ENCODE measurements around the gene SP140L. TPM values are rescaled to one million over a fixed set of nuclear protein-coding genes. Genes with fewer than 3 reads are reported as not detected.

Gene SP140L
- total and polyA plus RNA-seq, 2 of the 8 experiments (the other 6 are each of a cell fraction or from before 2014, with no cell fraction given) = 0.36 to 1.5 TPM

DNA sequence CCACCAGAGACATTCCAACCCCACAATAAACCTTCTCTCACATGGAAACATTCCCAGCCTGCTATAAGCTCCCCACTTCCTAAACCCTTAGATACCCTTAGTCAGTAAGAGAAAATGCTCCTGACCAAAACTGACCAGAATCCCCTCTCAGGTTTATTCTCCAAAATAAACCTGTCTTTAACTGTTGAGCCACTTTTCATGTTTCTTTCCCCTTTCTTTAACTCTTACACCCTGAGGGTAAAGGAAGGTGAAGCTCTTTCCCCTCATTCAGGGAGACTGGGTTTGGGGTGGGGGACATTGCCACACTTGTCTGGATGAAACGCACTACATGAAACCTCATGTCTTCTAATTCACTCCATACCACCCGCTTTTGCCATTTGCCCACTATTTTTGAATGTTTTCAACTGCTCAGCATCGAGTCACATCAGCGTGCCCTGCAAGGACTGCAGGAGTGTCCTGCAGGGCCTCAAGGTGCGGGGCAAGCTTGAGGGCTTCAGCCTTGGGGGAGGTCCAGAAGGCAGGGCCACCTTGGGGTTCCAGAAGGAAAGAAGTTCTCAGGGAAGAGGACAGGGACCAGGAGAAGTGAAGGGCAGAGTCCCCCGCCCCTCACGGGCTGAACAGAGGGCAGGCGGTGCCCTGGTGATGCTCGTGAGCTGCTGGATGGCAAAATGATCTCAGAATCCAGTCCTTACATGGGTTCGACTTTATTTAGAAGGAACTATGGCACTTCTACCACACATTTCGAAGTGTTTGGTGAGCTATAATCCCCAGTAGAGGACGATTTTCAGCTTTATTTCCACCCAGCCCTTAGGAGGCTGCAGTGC is 4.2 kb upstream of the SP140L start:
- peaks cover 24 to 27% of the 10 kb centered on the region in 2 experiments for H3K9me3 ChIP-seq (ENCODE audit: insufficient read depth in 2 of 2, low read depth in 1 of 2, low read length in 1 of 2)
- H3K27me3 ChIP-seq (replicated peaks in 1 of 4; ENCODE audit: control insufficient read depth in 3 of 4, extremely low read depth in 1 of 4, insufficient read depth in 3 of 4, low read length in 3 of 4) = no peaks in the 10 kb centered on the region
- 95% methylated on average over 10 of the region's 12 CpGs; no CpG with 5 or more reads in 1 of the 2 experiments for WGBS, 2 experiments (ENCODE audit: extremely low coverage in 1 of 2, insufficient coverage in 1 of 2, insufficient read length in 1 of 2, insufficient replicate concordance in 2 of 2, low coverage in 1 of 2, low lambda C conversion rate in 2 of 2, missing lambda C conversion rate in 1 of 2)
- no peak overlapping the region for H2AFZ ChIP-seq (ENCODE audit: low read length)
- no peaks in the 10 kb centered on the region for H4K20me1 ChIP-seq (replicated peaks in 1 of 2; ENCODE audit: control insufficient read depth in 1 of 2, insufficient read depth in 2 of 2, low read length in 2 of 2)
- H3K4ac ChIP-seq (replicated peaks; ENCODE audit: insufficient read length, low read depth, low read length) = no peak overlapping the region
- H3K36me3 ChIP-seq (ENCODE audit: control insufficient read depth in 2 of 4, insufficient read depth in 4 of 4, low read length in 3 of 4) = no peaks in the 10 kb centered on the region
- no peak overlapping the region for H2BK5ac ChIP-seq (ENCODE audit: low read depth, low read length)
- H2BK15ac ChIP-seq (ENCODE audit: low read length) = no peak overlapping the region
- H3K79me2 ChIP-seq (ENCODE audit: control insufficient read depth in 1 of 2, insufficient read depth in 2 of 2, low read length in 2 of 2) = no peaks in the 10 kb centered on the region
- no peak overlapping the region for H2BK20ac ChIP-seq (ENCODE audit: low read length)
- H2AK5ac ChIP-seq (ENCODE audit: low read depth, low read length) = no peak overlapping the region
- H4K91ac ChIP-seq (replicated peaks; ENCODE audit: insufficient read length, low read length) = no peak overlapping the region
- H3K14ac ChIP-seq (ENCODE audit: insufficient read length) = no peak overlapping the region
- H3K18ac ChIP-seq (ENCODE audit: extremely low read depth, low read length) = no peak overlapping the region
- H2BK12ac ChIP-seq (ENCODE audit: low read depth, low read length) = no peak overlapping the region
- ChIA-PET POLR2A (ENCODE audit: partially characterized antibody) (interaction anchor here (1.1 kb wide), 1 partner anchor 9 kb away, joined by 3 read pairs; no protein-coding TSS in a partner anchor), CTCF (ENCODE audit: partially characterized antibody) (interaction anchor here (0.6 to 1.7 kb wide), 5 partner anchors 9 to 605 kb away, joined by 3 to 7 read pairs (median 4); no protein-coding TSS in a partner anchor)
- no peaks in the 10 kb centered on the region for H3K79me1 ChIP-seq (ENCODE audit: low read depth, low read length)
- no peak overlapping the region for H3K27ac ChIP-seq (ENCODE audit: low read depth, low read length)
- no peak overlapping the region for H4K8ac ChIP-seq (ENCODE audit: extremely low read depth, insufficient read depth, low read length)
- DNase-seq (ENCODE audit: low read depth in 1 of 2, low spot score in 2 of 2) (no peak), FAIRE-seq (no peak)
- no peak overlapping the region for H3K56ac ChIP-seq (replicated peaks; ENCODE audit: insufficient read length, low read depth, low read length)
- H3K4me2 ChIP-seq (ENCODE audit: insufficient read depth in 1 of 2, low read depth in 2 of 2, low read length in 2 of 2) = no peak overlapping the region
- no peak overlapping the region for H3K23ac ChIP-seq (ENCODE audit: insufficient read length)
- H3K4me1 ChIP-seq (replicated peaks in 1 of 4; ENCODE audit: control insufficient read depth in 3 of 4, insufficient read depth in 4 of 4, low read length in 3 of 4) = peaks cover 0 to 2% (median 0%) of the 10 kb centered on the region in 4 experiments; a peak in 1 of 7 replicates
- H3K4me3 ChIP-seq (ENCODE audit: extremely low read depth in 1 of 4, insufficient read depth in 2 of 4, low read depth in 3 of 4, low read length in 4 of 4) = no peak overlapping the region
- no peaks in the 10 kb centered on the region for H3K23me2 ChIP-seq (ENCODE audit: low read depth, low read length)
- no peak overlapping the region for H3K9ac ChIP-seq (replicated peaks in 1 of 4; ENCODE audit: extremely low read depth in 1 of 4, low read depth in 3 of 4, low read length in 3 of 4)
- H4K5ac ChIP-seq (ENCODE audit: insufficient read length, low read depth, low read length) = no peak overlapping the region
- no peak overlapping the region for H2BK120ac ChIP-seq (replicated peaks; ENCODE audit: low read depth, low read length)
- no peak for TF ChIP-seq POU5F1 (IDR thresholded peaks at IDR 0.05; ENCODE audit: low read depth, low read length)
- TF ChIP-seq NANOG (IDR thresholded peaks at IDR 0.05; ENCODE audit: insufficient read depth, low read depth, low read length, poor library complexity, severe bottlenecking) = no peak
- no peak for TF ChIP-seq ZNF274 (IDR thresholded peaks at IDR 0.05; ENCODE audit: borderline replicate concordance, extremely low read depth, low read length)
- TF ChIP-seq YY1 (IDR thresholded peaks at IDR 0.05; ENCODE audit: low read depth, low read length) = no peak
- no peak for TF ChIP-seq CBX5 (IDR thresholded peaks at IDR 0.05; ENCODE audit: low read depth, low read length)
- no peak for TF ChIP-seq RBBP5 (IDR thresholded peaks at IDR 0.05; ENCODE audit: borderline replicate concordance, low read depth, low read length)
- no peak for TF ChIP-seq ATF3 (IDR thresholded peaks at IDR 0.05; ENCODE audit: insufficient read depth, low read depth, low read length)
- TF ChIP-seq CTBP2 (IDR thresholded peaks at IDR 0.05; ENCODE audit: borderline replicate concordance, insufficient read depth, insufficient read length, low read length) = no peak
- no peak for TF ChIP-seq RXRA (IDR thresholded peaks at IDR 0.05; ENCODE audit: insufficient read depth, low read depth, low read length)
- TF ChIP-seq BACH1 (IDR thresholded peaks at IDR 0.05; ENCODE audit: low read length) = no peak
- TF ChIP-seq CEBPB (IDR thresholded peaks at IDR 0.05; ENCODE audit: low read depth, low read length) = no peak
- no peak for TF ChIP-seq MAFK (IDR thresholded peaks at IDR 0.05; ENCODE audit: low read depth, low read length)

Measured in H1 (cell line).